ENCODE results near the gene PRDX6.
"Not testable (repeated sequence)": the region's sequence is repeated elsewhere in the genome, so short reads cannot be mapped to it uniquely, and the experiment has no call there.

Gene PRDX6, protein sequence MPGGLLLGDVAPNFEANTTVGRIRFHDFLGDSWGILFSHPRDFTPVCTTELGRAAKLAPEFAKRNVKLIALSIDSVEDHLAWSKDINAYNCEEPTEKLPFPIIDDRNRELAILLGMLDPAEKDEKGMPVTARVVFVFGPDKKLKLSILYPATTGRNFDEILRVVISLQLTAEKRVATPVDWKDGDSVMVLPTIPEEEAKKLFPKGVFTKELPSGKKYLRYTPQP

DNA sequence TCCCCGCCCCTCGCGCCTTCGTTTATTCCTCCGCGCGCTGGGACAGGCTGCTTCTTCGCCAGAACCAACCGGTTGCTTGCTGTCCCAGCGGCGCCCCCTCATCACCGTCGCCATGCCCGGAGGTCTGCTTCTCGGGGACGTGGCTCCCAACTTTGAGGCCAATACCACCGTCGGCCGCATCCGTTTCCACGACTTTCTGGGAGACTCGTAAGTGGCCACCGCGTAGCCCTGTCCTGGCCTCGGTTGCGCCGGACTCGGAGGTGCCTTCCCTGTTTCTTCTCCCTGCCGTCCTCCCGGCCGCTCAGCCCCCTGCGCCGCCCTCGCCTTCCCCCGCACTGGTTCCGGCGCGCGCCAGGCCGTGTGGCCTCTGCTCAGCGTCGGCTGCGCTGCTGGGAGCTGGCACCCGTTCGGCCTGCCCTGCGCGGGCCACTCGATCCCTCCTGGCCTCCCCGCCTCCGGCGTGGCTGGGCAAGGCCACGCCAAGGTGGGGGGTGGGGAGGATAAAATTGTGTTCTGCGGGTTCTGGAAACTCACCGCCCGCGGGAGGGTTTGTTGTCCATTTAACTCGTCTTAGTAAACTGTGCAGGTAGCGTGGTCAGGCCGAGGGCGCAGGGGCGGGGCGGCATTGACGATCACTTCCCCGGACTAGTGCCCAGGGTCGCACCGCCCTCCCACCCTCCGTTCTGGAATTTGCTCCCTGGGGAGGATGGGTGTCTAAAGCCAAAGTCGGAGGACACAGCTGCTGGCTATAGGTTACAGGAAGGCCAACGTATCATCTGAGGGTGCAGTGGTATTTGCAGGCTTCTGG, at the start of gene PRDX6:
Gene PRDX6, plus strand, starts transcription at position 50 of the 808 bp plus-strand sequence. Its CDS starts 63 bp downstream, at position 113.
- peak in 2 of 3 donors; percentile 14 to 69 for DNase-seq (ENCODE audit: low read depth in 3 of 3)

DNA sequence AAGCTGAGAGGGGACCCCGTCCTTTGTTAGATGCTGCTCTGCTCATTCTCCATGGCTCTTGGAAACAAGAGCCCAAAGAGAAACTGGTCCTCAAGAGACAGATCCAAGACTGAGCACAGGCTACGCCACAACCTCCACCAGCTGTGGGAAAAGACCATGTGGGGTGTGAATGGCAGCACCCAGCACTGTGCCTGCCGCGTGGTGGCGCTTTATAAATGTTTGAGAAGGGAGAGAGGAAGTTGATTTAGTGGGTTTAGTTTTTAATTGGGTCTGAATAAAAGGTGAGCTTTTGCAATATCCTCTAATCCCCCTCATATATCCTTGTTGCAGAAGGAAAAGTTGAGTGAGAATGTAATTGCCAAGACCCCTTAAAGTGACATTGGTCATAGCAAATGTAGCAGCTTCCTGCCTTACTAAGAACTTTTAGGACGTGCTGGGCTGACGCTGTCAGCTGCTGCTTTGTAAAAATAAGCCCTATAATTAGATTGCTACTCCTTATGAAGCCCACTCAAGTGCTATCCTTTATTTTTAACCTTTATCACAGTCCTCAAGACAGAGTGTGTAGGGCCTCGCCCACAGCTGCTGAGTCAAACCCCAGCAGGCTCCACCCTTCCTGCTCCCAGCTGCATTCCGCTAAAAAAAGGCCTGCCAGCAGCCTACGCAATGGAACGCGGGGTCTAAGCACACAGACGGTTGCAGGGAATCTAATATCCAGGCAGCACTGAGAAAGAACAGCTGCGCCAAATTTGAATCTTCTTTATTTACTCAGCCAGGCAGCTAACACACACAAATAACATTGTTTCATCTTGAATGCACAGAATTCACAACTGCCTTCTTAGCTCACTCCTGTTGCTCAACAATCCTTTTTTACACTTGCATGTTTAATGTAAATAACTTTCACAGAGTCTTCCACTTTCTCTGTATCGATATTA, 47.4 kb upstream of the PRDX6 start:
- peak; percentile 38 to 49 (median 48) for DNase-seq (ENCODE audit: low read depth in 3 of 3)

DNA sequence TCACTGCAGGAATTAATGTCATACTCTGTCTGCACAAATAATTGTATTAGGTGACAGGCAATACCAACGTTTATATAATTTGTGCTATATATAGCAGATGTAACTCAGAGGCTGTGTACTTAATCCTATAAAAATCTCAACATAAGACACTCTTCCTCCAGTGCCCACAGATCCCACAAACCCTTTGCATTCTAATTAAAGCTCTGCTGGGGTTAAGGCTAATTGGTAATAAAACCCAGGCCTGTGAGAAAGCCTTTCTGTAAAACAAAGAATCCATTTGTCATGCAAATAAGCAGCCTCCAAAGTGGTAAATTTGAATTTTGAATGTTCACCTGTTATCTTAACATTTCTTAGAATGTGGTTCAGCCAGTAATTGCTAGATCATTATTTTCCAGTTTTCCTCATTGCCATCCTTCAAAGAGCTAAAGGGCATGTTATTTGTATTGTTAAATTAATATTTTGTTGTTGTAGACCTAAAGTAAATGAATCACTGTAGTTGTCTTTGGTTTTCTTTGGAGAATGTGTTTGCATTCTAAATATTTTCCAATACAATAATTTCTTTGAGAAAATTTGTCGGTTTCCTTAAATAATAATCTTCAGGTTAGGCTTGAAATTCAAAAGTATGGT, 46.3 kb upstream of the PRDX6 start:
- DNase-seq (ENCODE audit: low read depth in 3 of 3): no peak

DNA sequence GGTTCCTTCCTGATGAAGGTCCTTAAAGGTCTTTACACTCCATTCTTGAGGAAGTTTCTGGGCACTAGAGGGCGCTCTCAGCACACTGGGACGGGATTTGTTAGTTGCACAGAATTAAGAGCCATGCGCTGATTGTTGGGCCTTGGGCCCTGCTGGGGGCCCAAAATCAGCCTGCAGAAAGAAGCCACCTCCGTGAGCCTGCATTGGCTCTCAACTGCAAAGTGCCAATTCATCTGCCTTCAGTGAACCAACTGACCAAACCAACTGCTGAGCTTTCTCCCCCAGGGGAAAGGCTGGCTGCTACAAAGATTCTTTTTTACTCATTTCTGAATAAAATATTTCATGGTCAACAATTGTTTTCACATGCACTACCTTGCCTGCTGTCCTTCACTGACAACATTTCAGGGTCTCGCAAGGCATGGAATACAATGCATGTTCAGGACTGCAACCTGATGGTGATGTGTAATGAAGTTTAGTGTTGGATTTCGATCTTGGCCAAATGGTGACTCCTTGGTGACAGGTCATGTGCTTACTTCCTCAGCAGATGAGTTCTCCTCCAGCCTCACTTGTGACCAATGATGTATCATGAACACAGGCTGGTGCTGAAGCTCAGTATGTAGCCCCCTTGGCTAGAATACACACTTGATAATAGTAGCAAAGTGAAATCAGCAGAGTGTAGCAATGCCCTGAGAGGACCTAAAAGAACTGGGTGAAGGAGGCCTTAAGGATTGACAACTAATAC, 45.7 kb upstream of the PRDX6 start:
- peak; percentile 76 to 88 (median 87) for DNase-seq (ENCODE audit: low read depth in 3 of 3)

DNA sequence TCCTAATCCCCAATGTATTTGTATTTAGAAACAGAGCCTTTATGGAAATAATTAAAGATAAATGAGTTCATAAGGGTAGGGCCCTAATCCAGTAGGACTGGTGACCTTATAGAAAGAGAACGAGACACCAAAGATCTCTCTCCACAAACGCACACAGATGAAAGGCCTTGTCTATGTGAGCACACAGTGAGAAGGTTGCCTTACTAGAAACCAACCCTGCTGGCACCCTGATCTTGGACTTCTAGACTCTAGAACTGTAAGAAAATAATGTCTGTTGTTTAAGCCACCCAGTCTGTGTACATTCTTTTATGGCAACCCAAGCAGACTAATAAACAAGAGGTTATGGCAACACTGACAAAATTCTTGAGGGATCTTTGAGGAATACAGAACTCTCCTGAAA, 44.8 kb upstream of the PRDX6 start:
- DNase-seq (ENCODE audit: low read depth in 3 of 3): no peak

DNA sequence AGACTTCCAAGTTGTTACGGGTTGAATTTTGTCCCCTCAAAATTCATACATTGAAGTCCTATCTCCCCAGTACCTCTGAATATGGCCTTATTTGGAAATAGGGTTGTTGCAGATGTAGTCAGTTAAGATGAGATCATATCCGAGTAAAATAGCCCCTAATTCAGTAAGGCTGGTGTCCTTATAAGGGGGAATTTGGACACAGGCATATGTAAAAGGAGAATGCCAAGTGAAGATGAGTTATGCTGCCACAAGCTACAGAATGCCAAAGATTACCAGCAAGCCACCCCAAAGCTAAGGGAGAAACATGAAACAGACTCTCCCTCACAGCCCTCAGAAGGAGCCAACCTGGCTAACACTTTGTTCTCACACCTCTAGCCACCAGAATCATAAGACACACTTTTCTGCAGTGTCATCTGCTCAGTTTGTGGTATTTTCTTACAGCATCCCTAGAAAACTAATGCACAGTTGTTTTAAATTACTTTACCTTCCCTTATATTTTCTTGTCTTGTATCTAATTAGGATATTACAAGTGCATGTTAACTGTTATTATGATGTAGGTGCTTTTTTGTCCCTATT, 43.3 kb upstream of the PRDX6 start:
- DNase-seq (ENCODE audit: low read depth in 3 of 3): no peak

DNA sequence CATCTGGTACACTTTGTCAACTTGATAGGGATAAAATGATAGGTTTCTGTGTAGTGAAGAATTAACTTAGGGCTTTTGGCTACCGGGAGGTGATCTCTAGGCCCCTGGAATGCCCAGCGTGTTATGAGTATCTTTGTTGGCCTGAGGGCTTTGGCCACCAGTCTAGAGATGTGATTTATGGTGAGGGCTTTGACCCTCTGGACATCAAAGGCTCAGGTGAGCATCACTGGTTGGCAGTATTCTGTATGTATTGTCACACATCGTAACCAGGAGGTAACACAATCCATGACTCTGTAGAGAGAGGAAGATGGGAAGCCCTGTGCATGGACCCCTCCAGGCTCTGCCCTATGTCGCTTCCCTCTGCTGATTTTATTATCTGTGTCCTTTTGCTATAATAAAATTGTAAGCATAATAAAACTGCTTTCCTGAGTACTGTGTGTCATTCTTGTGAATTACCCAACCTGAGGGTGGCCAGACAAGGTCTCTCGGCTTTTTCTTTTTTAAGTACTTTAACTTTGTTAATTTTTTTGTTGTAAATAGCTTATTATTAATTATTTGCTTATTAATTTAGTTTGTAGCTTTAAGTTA, 40.2 kb upstream of the PRDX6 start:
- DNase-seq (ENCODE audit: low read depth in 3 of 3): no peak

DNA sequence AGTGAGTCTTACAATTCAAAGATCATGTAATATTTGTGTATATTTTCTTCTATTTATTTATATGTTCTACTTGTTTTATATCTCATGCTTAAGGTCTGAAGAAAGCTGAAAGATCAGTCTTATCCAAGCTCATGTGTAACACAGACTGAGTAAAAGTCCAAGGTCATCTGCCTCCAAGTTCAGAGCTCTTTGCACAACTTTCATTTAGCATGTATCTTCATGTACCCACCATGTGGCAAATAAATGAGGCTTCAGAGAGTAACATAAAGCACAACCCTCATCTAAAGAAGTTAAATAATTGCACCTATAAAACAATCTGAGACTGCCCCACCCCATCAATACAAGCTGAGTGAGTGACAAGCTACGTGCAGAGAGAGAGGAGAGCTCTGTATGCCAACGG, 38.5 kb upstream of the PRDX6 start:
- no peak for DNase-seq (ENCODE audit: low read depth in 3 of 3)

DNA sequence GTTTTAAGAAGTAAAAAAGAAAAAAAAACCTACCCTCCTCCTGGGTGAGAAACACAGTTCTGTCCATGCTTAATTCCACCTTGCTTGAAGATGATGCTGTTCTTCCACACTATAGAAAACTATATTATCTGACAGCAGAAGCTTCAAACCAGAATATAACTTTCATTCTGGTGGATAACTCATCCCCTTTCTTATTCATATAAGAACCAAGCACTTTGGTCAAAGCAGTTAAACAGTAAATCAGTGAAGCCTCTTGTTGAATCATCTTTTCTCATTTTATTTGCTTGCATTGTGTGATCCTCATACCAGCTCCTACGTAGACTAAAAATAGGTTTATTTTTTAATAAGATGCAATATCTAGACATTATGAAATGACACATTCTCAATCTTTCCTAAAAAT, 36.7 kb upstream of the PRDX6 start:
- DNase-seq (ENCODE audit: low read depth in 3 of 3): no peak

DNA sequence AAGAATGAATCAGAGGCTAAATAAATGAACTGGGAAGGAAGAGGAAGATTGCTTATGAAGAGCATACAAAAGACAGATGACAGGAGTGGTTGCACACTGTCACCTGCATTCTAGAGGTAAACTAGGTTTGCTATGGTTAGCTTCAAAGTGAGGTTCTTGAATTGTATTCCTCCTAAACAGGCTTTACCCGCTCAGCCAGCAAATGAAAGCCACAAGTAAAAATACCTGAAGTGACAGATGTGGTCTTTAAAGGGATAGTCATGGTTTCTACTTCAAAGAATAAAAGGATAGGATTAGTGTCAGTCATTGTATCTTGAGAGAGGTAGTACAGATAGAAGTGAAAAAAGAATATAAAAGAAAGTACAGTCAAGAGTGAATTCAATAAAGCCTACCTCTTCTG, 32.4 kb upstream of the PRDX6 start:
- no peak for DNase-seq (ENCODE audit: low read depth in 3 of 3)

DNA sequence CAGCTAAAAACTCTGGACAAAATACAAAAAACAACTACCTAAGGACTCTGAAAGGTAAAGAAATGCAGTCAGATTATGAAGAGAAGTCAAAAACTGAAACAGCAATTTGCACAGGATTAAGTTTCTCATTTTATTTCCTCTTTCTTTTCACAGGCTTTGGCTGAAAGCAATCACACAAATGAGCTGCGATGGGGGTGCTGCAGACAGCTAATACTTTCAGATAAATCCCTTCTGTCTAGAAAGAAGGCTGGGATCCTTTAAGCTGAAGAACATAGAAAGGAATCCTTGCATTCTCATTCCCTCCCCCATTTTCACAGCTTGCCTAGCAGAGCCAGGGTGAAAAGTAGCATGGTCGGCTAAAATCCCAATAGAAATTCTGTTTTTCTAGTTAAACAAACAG, 32.0 kb upstream of the PRDX6 start:
- DNase-seq (ENCODE audit: low read depth in 3 of 3): no peak

DNA sequence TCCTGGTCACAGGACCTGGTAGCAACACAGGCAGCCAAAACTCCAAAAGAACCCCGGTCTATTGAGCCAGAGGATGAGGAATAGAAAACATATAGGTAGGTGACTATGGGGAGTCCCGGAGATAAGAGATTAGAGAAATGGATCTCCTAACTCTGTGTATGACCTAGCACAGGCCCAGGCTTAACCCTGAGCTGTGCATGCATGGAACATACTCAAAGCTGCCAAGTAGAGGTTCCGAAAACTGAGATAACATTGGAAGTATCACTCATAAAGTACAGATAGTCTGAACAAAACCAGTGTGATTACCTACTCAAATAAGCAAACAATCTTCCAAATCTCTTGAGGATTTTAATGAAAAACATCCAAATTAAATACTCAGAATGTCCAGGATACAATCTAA, 31.5 kb upstream of the PRDX6 start:
- DNase-seq (ENCODE audit: low read depth in 3 of 3): no peak

DNA sequence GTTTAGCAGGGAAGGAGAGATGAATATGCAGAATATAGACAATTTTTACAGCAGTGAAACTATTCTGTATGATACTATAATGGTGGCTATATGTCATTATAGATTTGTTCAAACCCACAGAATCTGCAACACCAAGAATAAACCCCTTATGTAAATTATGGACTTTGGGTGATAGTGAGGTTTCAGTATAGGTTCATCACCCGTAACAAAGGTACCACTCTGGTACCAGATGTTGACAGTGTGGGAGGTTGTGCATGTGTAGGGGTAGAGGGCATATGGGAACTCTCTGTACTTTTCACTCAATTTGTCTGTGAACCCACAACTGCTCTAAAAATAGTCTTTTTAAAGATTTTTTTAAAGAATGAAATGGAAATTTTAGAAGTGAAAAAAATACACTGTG, 29.9 kb upstream of the PRDX6 start:
- DNase-seq (ENCODE audit: low read depth in 3 of 3): no peak

DNA sequence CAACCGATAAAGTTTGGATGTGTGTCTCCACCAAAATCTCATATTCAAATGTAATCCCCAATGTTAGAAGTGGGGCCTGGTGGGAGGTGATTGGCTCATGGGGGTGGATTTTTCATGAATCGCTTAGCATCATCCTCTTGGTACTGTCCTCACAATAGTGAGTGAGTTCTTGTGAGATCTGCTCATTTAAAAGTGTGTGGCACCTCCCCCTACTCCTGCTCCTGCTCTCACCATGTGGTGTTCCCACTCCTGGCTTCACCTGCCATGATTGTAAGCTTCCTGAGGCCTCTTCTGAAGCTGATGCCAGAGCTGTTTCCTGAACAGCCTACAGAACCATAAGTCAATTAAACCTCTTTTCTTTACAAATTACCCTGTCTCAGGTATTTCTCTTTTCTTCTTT, 28.2 kb upstream of the PRDX6 start:
- DNase-seq (ENCODE audit: low read depth in 3 of 3): no peak

DNA sequence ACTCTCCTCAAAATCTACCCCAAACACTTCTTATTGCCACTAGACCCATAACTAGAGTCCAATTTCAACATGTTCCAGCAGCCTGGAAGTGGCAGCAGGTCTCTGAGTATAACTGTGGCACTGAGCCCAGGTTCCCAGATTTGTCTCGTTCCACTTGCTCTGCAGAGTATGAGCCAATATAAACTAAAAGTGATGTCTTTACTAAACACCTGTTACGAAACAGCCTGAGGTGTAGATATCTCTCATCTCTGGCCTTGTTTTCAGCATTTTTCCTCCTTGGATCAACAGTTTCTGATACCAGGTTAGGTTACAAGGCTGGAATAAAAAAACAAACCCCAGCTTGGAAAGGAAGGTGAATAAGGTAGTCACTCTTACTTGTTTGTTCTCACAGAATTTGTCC, 25.2 kb upstream of the PRDX6 start:
- DNase-seq (ENCODE audit: low read depth in 3 of 3): no peak

DNA sequence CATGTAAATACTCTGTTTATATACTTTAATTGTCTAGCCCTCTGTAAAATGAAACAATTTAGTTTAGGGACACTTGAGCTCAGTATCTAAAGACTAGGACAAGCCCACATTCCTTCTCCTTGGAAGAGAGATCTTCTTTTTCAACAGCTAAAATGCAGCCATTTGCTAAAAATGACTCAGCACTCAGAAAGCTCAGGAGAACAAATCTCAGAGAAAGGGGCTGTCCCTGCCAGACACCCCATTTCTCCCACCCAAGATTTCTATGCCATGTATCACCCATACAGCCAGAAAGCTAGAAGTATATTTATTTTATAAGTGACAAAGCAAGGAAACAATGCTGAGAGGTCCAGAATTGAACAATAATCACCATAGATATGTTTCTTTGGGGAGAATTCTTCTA, 23.2 kb upstream of the PRDX6 start:
- DNase-seq (ENCODE audit: low read depth in 3 of 3): no peak

DNA sequence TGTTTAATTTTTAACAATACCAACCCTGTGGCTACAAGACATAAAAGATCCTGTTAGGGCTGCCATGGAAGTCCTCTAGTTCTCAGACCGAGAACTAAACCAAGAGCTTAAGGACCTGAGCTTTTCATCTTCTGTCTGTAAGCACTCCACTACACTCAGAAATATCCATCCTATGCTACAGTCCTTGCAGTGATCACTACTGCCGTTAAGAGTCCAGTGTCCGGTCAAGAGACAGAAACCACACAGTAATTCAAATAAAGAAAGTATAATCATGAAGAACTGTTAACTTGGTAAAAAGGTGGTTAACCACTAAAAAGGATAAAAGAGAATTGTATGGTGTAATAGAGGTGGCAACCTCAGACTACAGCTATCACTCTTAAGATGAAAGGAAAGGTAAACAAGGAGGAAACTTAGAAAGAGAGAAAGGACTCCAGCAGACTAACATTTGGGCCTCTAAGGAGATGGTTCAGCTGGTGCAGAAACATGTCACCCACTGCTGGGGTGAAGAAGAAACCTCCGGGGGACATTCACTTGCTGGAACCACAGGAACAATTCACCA, 22.1 kb upstream of the PRDX6 start:
- no peak for DNase-seq (ENCODE audit: low read depth in 3 of 3)

DNA sequence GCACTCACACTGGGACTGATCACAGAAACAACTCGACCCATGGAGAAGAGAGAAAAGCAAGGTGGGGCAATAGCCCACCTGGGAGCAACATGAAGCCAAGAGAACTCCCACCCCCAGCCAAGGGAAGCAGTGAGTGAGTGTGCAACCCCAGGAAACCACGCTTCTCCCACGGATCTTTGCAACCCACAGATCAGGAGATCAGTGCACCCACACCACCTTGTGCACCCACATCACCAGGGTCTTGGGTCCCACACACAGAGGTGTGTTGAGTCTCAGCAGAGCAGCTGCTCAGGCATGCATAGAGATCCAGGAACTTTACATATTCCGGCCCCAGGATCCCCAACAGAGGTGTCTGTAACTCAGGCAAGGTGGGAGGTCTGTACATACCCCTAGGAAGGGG, 17.2 kb upstream of the PRDX6 start:
- DNase-seq (ENCODE audit: low read depth in 3 of 3): no peak

DNA sequence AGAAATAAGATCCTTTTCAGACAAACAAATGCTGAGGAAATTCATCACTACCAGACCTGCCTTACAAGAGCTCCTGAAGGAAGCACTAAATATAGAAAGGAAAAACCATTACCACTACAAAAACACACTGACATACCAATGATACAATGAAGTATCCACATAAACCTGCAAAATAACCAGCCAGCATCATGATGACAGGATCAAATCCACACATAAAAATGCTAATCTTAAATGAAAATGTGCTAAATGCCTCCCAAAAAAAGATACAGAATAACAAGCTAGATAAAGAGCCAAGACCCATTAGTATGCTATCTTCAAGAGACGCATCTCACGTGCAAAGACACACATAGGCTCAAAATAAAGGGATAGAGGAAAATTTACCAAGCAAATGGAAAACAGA, 14.5 kb upstream of the PRDX6 start:
- DNase-seq (ENCODE audit: low read depth in 3 of 3): not testable (repeated sequence)

DNA sequence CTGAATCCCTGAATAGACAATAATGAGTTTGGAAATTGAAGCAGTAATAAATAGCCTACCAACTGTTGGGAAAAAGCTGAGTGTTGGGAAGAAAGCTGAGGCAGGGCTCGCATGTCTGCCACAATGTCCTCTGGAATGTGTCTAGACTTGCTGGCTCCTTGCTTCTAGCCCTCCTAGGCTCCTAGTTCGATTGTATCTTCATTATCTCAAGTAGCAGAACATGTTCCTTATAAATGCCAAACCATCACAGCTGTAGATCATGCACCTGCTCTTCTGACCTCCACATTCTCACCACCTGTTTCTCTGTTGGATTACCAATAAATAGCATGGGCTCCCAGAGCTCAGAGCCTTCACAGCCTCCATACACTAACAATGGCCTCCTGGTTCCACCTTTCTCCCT, 12.9 kb upstream of the PRDX6 start:
- not testable (repeated sequence) for DNase-seq (ENCODE audit: low read depth in 3 of 3)
